GM19324 (cell line): Measurements from ENCODE around the gene GUCY2F.

ENCODE experiments used
- ATAC-seq: cut with Tn5 transposase; IDR thresholded peaks from one replicate; pipeline ENCODE4 v1.9.1; 2021; ENCODE audit warnings: mild to moderate bottlenecking, moderate library complexity; ENCODE audit not compliant: unreplicated experiment, low FRiP score

GUCY2F gene

GRCh38 chrX:109398833-109399232 is 83.1 kb downstream of the GUCY2F start:
- no peak for ATAC-seq

GRCh38 chrX:109398061-109398460 is 83.8 kb downstream of the GUCY2F start:
- ATAC-seq: no peak

GRCh38 chrX:109393859-109394258 is 88.0 kb downstream of the GUCY2F start:
- no peak for ATAC-seq

GRCh38 chrX:109392895-109393294 is 89.0 kb downstream of the GUCY2F start:
- no peak for ATAC-seq

GRCh38 chrX:109390556-109390955 is 91.3 kb downstream of the GUCY2F start:
- no peak for ATAC-seq

GRCh38 chrX:109389917-109390316 is 92.0 kb downstream of the GUCY2F start:
- ATAC-seq: no peak

GRCh38 chrX:109384699-109385098 is 97.2 kb downstream of the GUCY2F start:
- no peak for ATAC-seq

GRCh38 chrX:109382332-109382731 is 99.6 kb downstream of the GUCY2F start:
- ATAC-seq: no peak

- ATAC-seq: no peak
Measured at GRCh38 chrX:109378281-109378680, 103.6 kb downstream of the GUCY2F start.

- no peak for ATAC-seq
Measured at GRCh38 chrX:109374262-109374960, 107.5 kb downstream of the GUCY2F start.

GRCh38 chrX:109373468-109373867 is 108.4 kb downstream of the GUCY2F start:
- no peak for ATAC-seq

- ATAC-seq: no peak
Measured at GRCh38 chrX:109372716-109373115, 109.2 kb downstream of the GUCY2F start.

- ATAC-seq: no peak
Measured at GRCh38 chrX:109372291-109372690, 109.6 kb downstream of the GUCY2F start.

GRCh38 chrX:109362101-109362500 is 119.8 kb downstream of the GUCY2F start:
- no peak for ATAC-seq

- ATAC-seq: no peak
Measured at GRCh38 chrX:109360301-109360700, 121.6 kb downstream of the GUCY2F start.

GRCh38 chrX:109357706-109358105 is 124.2 kb downstream of the GUCY2F start:
- no peak for ATAC-seq

GRCh38 chrX:109356684-109357083 is 125.2 kb downstream of the GUCY2F start:
- ATAC-seq: no peak

GRCh38 chrX:109352066-109352588 is 129.8 kb downstream of the GUCY2F start:
- ATAC-seq: no peak

GRCh38 chrX:109351557-109351956 is 130.3 kb downstream of the GUCY2F start:
- ATAC-seq: no peak

- ATAC-seq: no peak
Measured at GRCh38 chrX:109350551-109350950, 131.3 kb downstream of the GUCY2F start.

- ATAC-seq: no peak
Measured at GRCh38 chrX:109350051-109350450, 131.8 kb downstream of the GUCY2F start.

- no peak for ATAC-seq
Measured at GRCh38 chrX:109347632-109348031, 134.3 kb downstream of the GUCY2F start.
